Measurements from ENCODE around the gene NR4A3. TPM values are rescaled to one million over a fixed set of nuclear protein-coding genes. Genes with fewer than 3 reads are reported as not detected.
A peak's percentile ranks its signal among the peaks of the same experiment; 100 is the strongest.

NR4A3 gene
- total and polyA plus RNA-seq, 9 of the 15 experiments (the other 6 are each of a cell fraction or from before 2014, with no cell fraction given), result 0.04 to 0.07 TPM; not detected in 7

GRCh38 chr9:99821396-99822108 is at the start of gene NR4A3 (continued):
- TF ChIP-seq TOE1 (IDR thresholded peaks at IDR 0.05; ENCODE audit: borderline replicate concordance), result no peak
- TF ChIP-seq TOE1 (CRISPR knock-in tag; IDR thresholded peaks at IDR 0.05; ENCODE audit: borderline replicate concordance, low read depth), result no peak
- TF ChIP-seq ELK3 (CRISPR knock-in tag; IDR thresholded peaks at IDR 0.05), result no peak
- TF ChIP-seq RBM15 (IDR thresholded peaks at IDR 0.05; ENCODE audit: insufficient read depth, low read length), result no peak
- TF ChIP-seq, protein P1, sequence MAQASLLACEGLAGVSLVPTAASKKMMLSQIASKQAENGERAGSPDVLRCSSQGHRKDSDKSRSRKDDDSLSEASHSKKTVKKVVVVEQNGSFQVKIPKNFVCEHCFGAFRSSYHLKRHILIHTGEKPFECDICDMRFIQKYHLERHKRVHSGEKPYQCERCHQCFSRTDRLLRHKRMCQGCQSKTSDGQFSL (CRISPR knock-in tag; IDR thresholded peaks at IDR 0.05), result peak; percentile 10; the same call in 1 of the 2 replicates
- TF ChIP-seq, protein P1 (tag; IDR thresholded peaks at IDR 0.05), result no peak
- peak; percentile 98 for TF ChIP-seq CREM (IDR thresholded peaks at IDR 0.05; ENCODE audit: low read depth)
- TF ChIP-seq CBFA2T2 (conservative IDR thresholded peaks at IDR 0.05), result no peak
- TF ChIP-seq MTA3 (IDR thresholded peaks at IDR 0.05; ENCODE audit: borderline replicate concordance), result peak; percentile 97
- TF ChIP-seq TEAD2 (tag; IDR thresholded peaks at IDR 0.05), result peak; percentile 94
- TF ChIP-seq, protein P2, sequence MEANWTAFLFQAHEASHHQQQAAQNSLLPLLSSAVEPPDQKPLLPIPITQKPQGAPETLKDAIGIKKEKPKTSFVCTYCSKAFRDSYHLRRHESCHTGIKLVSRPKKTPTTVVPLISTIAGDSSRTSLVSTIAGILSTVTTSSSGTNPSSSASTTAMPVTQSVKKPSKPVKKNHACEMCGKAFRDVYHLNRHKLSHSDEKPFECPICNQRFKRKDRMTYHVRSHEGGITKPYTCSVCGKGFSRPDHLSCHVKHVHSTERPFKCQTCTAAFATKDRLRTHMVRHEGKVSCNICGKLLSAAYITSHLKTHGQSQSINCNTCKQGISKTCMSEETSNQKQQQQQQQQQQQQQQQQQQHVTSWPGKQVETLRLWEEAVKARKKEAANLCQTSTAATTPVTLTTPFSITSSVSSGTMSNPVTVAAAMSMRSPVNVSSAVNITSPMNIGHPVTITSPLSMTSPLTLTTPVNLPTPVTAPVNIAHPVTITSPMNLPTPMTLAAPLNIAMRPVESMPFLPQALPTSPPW (CRISPR knock-in tag; IDR thresholded peaks at IDR 0.05), result peak; percentile 94
- no peak for TF ChIP-seq FOXJ3 (CRISPR knock-in tag; IDR thresholded peaks at IDR 0.05)
- peak; percentile 53; the same call in 1 of the 2 replicates for TF ChIP-seq PHF8 (IDR thresholded peaks at IDR 0.05; ENCODE audit: borderline replicate concordance, low read length)
- peak; percentile 45 for TF ChIP-seq KDM5B (IDR thresholded peaks at IDR 0.05; ENCODE audit: insufficient replicate concordance, low read depth, low read length)
- TF ChIP-seq EP400 (IDR thresholded peaks at IDR 0.05), result no peak; the same call in 1 of the 2 replicates
- TF ChIP-seq SRF (CRISPR knock-in tag; IDR thresholded peaks at IDR 0.05), result no peak; a peak in 1 of 4 replicates
- TF ChIP-seq, protein P3, sequence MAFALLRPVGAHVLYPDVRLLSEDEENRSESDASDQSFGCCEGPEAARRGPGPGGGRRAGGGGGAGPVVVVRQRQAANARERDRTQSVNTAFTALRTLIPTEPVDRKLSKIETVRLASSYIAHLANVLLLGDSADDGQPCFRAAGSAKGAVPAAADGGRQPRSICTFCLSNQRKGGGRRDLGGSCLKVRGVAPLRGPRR (CRISPR knock-in tag; IDR thresholded peaks at IDR 0.05), result no peak
- TF ChIP-seq, protein P4, sequence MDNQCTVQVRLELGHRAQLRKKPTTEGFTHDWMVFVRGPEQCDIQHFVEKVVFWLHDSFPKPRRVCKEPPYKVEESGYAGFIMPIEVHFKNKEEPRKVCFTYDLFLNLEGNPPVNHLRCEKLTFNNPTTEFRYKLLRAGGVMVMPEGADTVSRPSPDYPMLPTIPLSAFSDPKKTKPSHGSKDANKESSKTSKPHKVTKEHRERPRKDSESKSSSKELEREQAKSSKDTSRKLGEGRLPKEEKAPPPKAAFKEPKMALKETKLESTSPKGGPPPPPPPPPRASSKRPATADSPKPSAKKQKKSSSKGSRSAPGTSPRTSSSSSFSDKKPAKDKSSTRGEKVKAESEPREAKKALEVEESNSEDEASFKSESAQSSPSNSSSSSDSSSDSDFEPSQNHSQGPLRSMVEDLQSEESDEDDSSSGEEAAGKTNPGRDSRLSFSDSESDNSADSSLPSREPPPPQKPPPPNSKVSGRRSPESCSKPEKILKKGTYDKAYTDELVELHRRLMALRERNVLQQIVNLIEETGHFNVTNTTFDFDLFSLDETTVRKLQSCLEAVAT (IDR thresholded peaks at IDR 0.05), result no peak
- no peak for TF ChIP-seq ZNF140 (CRISPR knock-in tag; IDR thresholded peaks at IDR 0.05)
- TF ChIP-seq SRSF1 (IDR thresholded peaks at IDR 0.05; ENCODE audit: low read depth, low read length), result no peak
- TF ChIP-seq MIER1 (IDR thresholded peaks at IDR 0.05; ENCODE audit: low read depth), result no peak
- peak; percentile 31; the same call in 1 of the 2 replicates for TF ChIP-seq MYC (IDR thresholded peaks at IDR 0.05; ENCODE audit: low read depth, low read length)
- no peak for TF ChIP-seq MYC (CRISPR knock-in tag; IDR thresholded peaks at IDR 0.05; ENCODE audit: borderline replicate concordance, low read depth)
